Nephron progenitor cell (in vitro differentiated cells): ENCODE results near the gene CYP1A1.
"Not testable (repeated sequence)": the region's sequence is repeated elsewhere in the genome, so short reads cannot be mapped to it uniquely, and the experiment has no call there.

Source experiments
- DNase-seq: peaks from one replicate; pipeline ENCODE4 v3.0.0; 2021
- H3K27ac Mint-ChIP-seq: 2 replicates; pipeline ENCODE4 v1.8.0; 2021; ENCODE audit warnings: mild to moderate bottlenecking, moderate library complexity, mixed read lengths
- H3K27me3 Mint-ChIP-seq: 2 replicates; pipeline ENCODE4 v1.8.0; 2021; ENCODE audit warnings: mild to moderate bottlenecking, low read depth, mixed read lengths; ENCODE audit not compliant: poor library complexity
- H3K36me3 Mint-ChIP-seq: 2 replicates; pipeline ENCODE4 v1.8.0; 2021; ENCODE audit warnings: low read depth, mixed read lengths
- H3K4me1 Mint-ChIP-seq: 2 replicates; pipeline ENCODE4 v1.8.0; 2021; ENCODE audit warnings: mixed read lengths
- H3K4me3 Mint-ChIP-seq: 2 replicates; pipeline ENCODE4 v1.8.0; 2021; ENCODE audit warnings: mild to moderate bottlenecking, moderate library complexity, mixed read lengths
- H3K9me3 Mint-ChIP-seq: 2 replicates; pipeline ENCODE4 v1.8.0; 2021; ENCODE audit warnings: mild to moderate bottlenecking, moderate library complexity, mixed read lengths
- TF ChIP-seq, protein P1 (sequence below): fragments of 200-600 bp; sonication (generic); IDR thresholded peaks from 2 replicates; pipeline ENCODE4 v1.5.0; 2021; ENCODE audit warnings: antibody characterized with exemption

The CYP1A1 gene

DNA sequence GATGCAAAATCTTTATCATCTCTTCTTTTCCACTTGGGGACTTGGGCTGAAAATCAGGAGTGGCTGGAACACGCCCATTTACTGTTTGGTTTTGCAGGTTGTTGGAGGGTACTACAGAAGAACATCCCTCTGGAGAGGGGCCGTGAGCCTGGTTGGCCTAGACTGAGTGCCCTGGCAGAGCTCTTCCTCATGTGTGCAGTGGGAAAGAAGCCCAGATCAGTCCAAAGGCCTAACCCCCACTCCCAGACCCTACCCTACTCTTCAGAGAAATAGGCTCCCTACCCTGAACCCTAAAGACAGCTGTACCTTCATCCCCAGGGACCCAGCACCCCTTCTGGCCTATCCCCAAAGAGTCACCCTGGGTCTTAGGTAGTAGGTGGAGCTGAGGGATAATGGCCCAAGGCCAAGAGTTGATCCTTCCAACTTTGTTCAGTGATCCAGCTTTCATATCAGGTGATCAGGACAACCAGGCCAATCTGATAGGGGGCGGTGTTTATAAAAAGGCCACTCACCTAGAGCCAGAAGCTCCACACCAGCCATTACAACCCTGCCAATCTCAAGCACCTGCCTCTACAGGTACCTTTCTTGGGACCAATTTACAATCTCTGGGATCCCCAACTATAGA is 23.1 kb upstream of the CYP1A1 start, which contains the start of gene CYP1A2:
Gene CYP1A2, plus strand, starts transcription at position 524 of the 625 bp plus-strand sequence. CDS start 894 bp downstream, outside the sequence.
- peaks cover 67% of the 10 kb centered on the region for H3K27me3 Mint-ChIP-seq
- TF ChIP-seq, protein P1, sequence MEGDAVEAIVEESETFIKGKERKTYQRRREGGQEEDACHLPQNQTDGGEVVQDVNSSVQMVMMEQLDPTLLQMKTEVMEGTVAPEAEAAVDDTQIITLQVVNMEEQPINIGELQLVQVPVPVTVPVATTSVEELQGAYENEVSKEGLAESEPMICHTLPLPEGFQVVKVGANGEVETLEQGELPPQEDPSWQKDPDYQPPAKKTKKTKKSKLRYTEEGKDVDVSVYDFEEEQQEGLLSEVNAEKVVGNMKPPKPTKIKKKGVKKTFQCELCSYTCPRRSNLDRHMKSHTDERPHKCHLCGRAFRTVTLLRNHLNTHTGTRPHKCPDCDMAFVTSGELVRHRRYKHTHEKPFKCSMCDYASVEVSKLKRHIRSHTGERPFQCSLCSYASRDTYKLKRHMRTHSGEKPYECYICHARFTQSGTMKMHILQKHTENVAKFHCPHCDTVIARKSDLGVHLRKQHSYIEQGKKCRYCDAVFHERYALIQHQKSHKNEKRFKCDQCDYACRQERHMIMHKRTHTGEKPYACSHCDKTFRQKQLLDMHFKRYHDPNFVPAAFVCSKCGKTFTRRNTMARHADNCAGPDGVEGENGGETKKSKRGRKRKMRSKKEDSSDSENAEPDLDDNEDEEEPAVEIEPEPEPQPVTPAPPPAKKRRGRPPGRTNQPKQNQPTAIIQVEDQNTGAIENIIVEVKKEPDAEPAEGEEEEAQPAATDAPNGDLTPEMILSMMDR, result no peak
- no peak within 1 kb of the TSS for H3K4me3 Mint-ChIP-seq
- peaks cover 3% of the 10 kb centered on the region for H3K9me3 Mint-ChIP-seq
- peaks cover 33% of the 10 kb centered on the region for H3K4me1 Mint-ChIP-seq
- no peak within 1 kb of the TSS for H3K27ac Mint-ChIP-seq
- H3K36me3 Mint-ChIP-seq, result no peaks in the 10 kb centered on the region
- DNase-seq, result no peak

DNA sequence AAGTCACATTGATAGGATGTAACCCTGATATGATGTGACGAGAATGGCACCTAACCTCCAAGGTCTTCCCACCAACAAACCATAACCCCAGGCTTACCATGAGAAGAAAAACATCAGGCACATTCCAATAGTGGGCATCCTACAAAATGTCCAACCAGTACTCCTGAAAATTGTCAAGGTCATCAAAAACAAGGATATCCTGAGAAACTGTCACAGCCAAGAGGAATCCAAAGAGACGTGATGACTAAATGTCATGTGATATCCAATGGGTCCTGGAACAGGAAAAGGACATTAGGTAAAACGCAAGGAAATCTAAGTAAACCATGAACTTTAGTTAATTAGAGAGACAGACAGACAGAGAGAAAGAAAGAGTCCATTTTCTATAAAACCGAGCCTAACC is 21.1 kb upstream of the CYP1A1 start:
- no peaks in the 10 kb centered on the region for H3K36me3 Mint-ChIP-seq
- TF ChIP-seq, protein P1, result no peak
- H3K4me1 Mint-ChIP-seq, result peaks cover 13% of the 10 kb centered on the region
- no peak overlapping the region for H3K27ac Mint-ChIP-seq
- peaks cover 73% of the 10 kb centered on the region for H3K27me3 Mint-ChIP-seq
- H3K4me3 Mint-ChIP-seq, result no peak overlapping the region
- DNase-seq, result no peak
- H3K9me3 Mint-ChIP-seq, result peaks cover 14% of the 10 kb centered on the region

DNA sequence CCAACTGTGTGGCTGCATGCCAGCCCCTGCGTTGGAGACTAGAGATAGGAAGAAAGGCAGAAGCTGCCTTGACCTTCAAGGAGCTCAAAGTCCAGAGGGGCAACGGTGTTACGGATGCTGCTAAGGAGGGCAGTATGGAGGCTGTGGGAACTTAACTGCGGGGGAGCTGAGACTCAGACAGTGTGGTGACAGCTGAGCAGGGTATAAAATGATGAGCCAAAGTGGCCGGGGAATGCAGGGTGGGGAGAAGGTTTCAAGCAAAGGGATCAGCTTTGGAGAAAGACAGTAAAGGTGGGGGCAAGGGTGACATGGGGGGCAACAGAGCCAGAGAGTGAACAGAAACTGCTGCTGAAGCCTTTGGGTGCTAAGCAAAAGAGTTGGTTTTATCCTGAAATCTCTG is 17.1 kb upstream of the CYP1A1 start:
- peaks cover 60% of the 10 kb centered on the region for H3K27me3 Mint-ChIP-seq
- no peak overlapping the region for H3K27ac Mint-ChIP-seq
- no peaks in the 10 kb centered on the region for H3K36me3 Mint-ChIP-seq
- TF ChIP-seq, protein P1, result no peak
- H3K9me3 Mint-ChIP-seq, result peaks cover 33% of the 10 kb centered on the region
- H3K4me1 Mint-ChIP-seq, result no peaks in the 10 kb centered on the region
- no peak overlapping the region for H3K4me3 Mint-ChIP-seq
- no peak for DNase-seq

DNA sequence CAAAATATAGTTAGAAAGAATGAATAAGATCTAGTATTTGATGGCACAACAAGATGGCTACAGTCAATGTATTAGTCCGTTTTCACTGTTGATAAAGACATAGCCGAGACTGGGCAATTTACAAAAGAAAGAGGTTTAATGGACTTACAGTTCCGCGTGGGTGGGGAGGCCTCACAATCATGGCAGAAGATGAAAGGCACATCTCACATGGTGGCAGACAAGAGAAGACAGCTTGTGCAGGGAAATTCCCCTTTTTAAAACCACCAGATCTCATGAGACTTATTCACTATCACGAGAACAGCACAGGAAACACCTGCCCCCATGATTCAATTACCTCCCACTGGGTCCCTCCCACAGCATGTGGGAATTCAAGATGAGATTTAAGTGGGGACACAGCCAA is 12.9 kb upstream of the CYP1A1 start:
- peaks cover 74% of the 10 kb centered on the region for H3K27me3 Mint-ChIP-seq
- peaks cover 33% of the 10 kb centered on the region for H3K9me3 Mint-ChIP-seq
- not testable (repeated sequence) for DNase-seq

DNA sequence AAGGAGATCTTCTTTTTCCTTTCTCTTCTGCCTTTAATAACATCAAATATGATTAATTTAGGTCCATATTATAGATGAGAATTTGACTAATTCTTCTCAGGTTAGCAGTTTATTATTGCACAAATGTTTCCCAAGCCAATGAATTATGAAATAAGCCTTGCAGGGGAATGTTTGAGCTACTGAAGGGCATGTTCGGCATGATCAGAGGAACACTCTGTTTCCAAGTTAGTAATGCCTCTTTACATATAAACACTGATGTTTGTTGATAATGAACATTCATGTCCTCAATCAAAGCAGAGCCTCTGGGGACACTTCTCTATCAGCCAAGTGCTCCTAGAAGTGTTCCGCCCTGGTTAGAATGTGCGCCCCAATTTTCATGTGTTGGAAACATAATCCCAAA is 10.0 kb upstream of the CYP1A1 start:
- Mint-ChIP-seq H3K27me3 (peaks cover 82% of the 10 kb centered on the region), H3K4me3 (no peak overlapping the region), H3K4me1 (peaks cover 7% of the 10 kb centered on the region), H3K27ac (no peak overlapping the region), H3K9me3 (peaks cover 14% of the 10 kb centered on the region), H3K36me3 (no peaks in the 10 kb centered on the region)
- DNase-seq, result no peak
- TF ChIP-seq, protein P1, result no peak

More for the DNA sequence above, 12.9 kb upstream of the CYP1A1 start:
- H3K36me3 Mint-ChIP-seq, H3K4me3 Mint-ChIP-seq, H3K4me1 Mint-ChIP-seq, H3K27ac Mint-ChIP-seq: not testable (repeated sequence)

DNA sequence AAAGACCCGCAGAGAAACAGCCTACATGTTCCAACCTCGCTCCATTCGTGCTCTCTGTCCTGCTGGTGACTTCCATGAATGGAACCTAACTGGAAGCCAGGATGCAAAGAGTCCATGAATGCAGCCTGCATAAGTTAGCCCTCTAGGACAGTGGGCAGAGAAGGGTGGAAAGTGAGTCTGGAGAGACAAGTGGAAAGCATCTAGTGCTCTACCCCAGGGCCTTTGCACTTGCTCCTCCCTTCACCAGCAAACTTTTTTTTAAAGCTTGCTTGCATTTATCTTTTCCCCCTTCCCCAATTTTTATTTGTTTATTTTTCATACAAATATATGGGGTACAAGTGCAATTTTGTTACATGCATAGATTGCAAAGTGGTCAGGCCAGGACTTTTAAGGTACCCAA is 7.9 kb upstream of the CYP1A1 start:
- Mint-ChIP-seq H3K36me3 (no peaks in the 10 kb centered on the region), H3K4me3 (no peak overlapping the region), H3K4me1 (peaks cover 14% of the 10 kb centered on the region), H3K9me3 (peaks cover 17% of the 10 kb centered on the region), H3K27me3 (peaks cover 78% of the 10 kb centered on the region), H3K27ac (no peak overlapping the region)
- DNase-seq, result no peak
- TF ChIP-seq, protein P1, result no peak
